Fibroblast of skin of left biceps (primary cell): ENCODE results near the gene OR5D13.

ENCODE experiments used
- DNase-seq, 2 experiments: peaks; one replicate each; pipeline ENCODE4 v3.0.0-alpha.2; 2013; ENCODE audit warnings: low read depth in 2 of 2

OR5D13 gene

GRCh38 chr11:55773138-55773537 lies at the start of gene OR5D13:
OR5D13 (plus strand) TSS chr11:55773438; CDS start chr11:55773438, 0 bp downstream.
- DNase-seq, result no peak

- no peak for DNase-seq
These were observed 46.4 kb upstream of the OR5D13 start for GRCh38 chr11:55726715-55727324.

GRCh38 chr11:55732936-55733335 lies 40.3 kb upstream of the OR5D13 start:
- no peak for DNase-seq

GRCh38 chr11:55791606-55792005 lies 18.4 kb downstream of the OR5D13 start:
- no peak for DNase-seq

GRCh38 chr11:55793321-55793720 lies 20.1 kb downstream of the OR5D13 start:
- DNase-seq, result no peak

- DNase-seq, result no peak
These were observed 22.0 kb downstream of the OR5D13 start, which contains the start of gene OR5D14 for GRCh38 chr11:55795256-55795655. OR5D14 (plus strand) TSS chr11:55795556; CDS start chr11:55795556, 0 bp downstream.

GRCh38 chr11:55806248-55806647 lies 33.0 kb downstream of the OR5D13 start:
- no peak for DNase-seq

GRCh38 chr11:55811067-55811466 lies 37.8 kb downstream of the OR5D13 start, which contains the start of gene OR5L1:
OR5L1 (plus strand) TSS chr11:55811367; CDS start chr11:55811467, 100 bp downstream.
- DNase-seq, result no peak

- no peak for DNase-seq
These were observed 46.1 kb downstream of the OR5D13 start, which contains the start of gene OR5D18 for GRCh38 chr11:55819330-55819729. OR5D18 (plus strand) TSS chr11:55819630; CDS start chr11:55819630, 0 bp downstream.
